ENCODE data around the gene ACACA.
"Not testable (repeated sequence)": the region's sequence is repeated elsewhere in the genome, so short reads cannot be mapped to it uniquely, and the experiment has no call there.

Gene ACACA

GRCh38 chr17:37392024-37392590 is 14.5 kb downstream of the ACACA start:
- no peak for DNase-seq

DNA sequence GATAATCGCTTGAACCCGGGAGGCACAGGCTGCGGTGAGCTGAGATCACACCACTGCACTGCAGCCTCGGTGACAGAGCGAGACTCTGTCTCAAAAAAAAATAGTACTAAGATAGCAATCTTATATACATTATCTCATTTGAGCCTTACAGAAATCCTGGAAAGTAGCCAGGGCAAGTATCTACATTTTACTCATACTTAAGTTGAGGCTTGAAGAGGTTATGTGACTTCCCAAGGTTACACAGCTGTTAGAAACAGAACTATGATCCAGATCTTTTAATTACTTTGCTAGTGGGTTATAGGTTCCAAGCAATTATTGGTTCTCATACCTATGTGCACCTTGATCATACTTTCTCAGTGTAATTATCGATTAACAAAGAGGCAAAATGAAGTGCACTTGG is 15.5 kb downstream of the ACACA start:
- DNase-seq: no peak

DNA sequence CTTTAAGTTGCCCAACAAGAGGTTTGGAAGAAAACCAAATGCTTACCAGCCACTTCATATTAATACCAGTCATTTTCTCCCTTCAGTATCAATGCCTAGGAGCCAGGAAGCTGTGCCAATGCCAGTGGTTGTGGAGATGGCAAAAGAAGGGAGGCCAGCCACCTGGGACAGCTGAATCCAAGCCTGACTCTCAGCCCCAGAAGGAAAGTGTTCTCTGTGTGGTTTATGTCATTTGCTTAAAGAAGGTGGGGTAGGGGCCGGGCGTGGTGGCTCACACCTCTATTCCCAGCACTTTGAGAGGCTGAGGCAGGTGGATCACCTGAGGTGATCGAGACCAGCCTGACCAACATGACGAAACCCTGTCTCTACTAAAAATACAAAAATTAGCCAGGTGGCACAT is 17.5 kb downstream of the ACACA start:
- DNase-seq: no peak

DNA sequence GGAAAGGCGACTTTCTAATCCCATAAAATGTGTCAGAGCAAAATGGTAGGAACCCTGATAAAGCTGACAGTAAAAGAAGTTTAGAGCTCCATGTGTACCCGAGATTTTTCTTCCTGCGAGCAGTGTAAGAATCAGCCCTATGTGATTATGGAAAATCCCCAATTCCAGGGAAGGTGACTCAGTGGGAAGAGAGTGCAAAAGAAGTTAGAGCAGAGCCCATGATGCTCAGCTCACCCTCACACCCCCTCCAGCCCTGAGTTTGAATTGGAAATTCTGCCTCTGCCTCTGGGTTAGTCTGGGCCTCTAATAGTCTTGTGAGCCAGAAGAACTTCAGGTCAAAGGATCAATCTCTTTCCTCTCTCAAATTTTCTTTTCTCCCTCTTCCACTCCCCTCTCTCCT is 18.4 kb downstream of the ACACA start:
- no peak for DNase-seq

GRCh38 chr17:37386462-37386861 is 20.2 kb downstream of the ACACA start:
- no peak for DNase-seq

GRCh38 chr17:37385474-37385990 is 21.1 kb downstream of the ACACA start:
- no peak for DNase-seq

DNA sequence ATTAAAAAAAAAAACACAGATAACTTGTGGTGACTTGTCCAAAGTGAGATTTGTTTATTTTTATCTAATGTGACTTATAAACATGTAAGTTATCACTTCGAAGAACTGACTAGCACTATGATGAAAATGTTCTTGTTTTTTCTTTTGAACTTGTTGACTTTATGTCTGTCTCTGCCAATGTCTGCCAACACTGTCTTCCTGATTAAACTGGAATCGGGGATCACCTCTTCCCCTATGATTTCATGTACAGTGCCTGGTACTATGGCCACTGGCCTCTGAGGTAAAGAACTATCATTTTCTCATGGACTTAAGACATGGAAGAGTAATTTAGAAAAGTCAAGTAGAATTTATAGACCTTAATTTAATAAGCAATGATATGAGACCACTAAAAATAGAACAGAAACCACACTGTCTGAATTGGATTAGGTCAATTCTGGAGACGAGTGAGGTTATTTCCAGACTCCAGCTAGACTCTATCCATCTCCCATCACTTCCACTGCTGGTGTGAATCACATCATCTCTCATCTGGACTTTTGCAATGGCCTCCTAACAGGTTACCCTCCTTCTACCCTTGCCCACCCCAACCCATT is 22.0 kb downstream of the ACACA start:
- no peak for DNase-seq

GRCh38 chr17:37382056-37382455 is 24.6 kb downstream of the ACACA start:
- no peak for DNase-seq

DNA sequence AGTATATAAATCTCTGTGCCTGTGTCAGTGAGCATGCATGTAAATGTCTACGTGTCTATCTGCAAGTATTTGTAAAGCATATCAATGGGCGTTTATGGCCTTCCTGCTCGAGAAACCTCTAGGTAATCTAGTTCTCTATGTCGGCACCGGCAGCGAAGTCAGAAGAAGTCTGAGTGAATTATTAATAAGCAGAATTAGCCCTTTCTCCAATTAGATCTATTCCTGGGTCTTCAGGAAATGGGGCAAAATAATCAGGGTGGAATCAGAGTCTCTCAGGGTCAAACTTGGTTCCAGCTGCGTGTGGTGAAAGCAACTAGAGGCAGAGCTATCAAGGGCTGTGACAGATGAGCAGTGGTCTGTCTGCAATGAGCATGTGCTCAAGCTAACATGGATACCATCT is 30.9 kb downstream of the ACACA start, which contains the start of gene C17orf78:
C17orf78 (plus strand) TSS at position 280 of the 400 bp plus-strand sequence; CDS start at position 388, 108 bp downstream.
- no peak for DNase-seq

DNA sequence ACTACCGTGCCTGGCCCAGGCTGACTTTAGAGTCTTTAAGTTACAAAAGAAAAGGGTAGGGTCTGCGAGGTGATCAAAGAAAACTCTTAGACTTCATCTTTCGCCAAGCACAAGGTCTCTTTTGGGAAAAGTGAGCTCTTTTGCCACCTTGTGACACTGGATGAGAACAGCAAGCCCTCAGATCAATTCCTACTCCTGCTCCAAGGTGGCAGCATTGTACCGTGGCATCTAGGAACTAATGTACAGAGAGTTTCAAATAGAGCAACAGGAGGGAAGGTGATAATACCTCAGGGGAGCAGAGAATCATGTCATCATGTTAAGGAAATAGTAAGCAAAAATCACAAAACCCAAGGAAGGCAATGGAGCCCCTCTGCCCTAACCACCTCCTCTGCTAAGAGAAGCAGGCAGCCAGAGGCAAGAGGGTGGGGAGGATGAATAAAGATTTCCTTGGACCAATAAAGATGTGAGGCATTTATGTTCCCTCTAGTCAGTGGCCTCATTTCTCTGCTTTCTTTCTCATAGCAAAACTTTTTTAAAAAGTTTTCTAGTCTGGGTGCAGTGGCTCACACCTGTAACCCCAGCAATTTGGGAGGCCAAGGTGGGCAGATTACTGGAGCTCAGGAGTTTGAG is 33.0 kb downstream of the ACACA start:
- peak; percentile 71 for DNase-seq

GRCh38 chr17:37368577-37368976 is 38.1 kb downstream of the ACACA start:
- no peak for DNase-seq

DNA sequence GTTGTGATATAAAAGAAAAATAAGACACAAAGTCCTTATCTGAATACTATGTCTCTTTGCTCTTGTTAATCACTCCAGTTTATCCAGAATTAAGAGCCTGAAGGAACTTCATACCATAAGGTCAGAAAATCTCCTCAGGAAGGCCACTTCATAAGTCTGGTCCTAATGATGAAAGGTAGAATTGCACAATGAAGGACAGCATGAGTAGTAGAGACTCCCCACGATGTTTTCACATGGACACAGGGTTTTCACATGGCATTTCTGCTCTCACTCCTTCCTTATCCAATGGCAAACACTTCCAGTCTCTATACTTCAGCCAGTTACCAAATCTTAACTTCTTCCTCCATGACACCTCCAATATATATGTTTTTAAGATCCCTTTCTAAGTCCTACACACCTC is 41.0 kb downstream of the ACACA start:
- DNase-seq: no peak

GRCh38 chr17:37361543-37361942 is 45.1 kb downstream of the ACACA start:
- no peak for DNase-seq

DNA sequence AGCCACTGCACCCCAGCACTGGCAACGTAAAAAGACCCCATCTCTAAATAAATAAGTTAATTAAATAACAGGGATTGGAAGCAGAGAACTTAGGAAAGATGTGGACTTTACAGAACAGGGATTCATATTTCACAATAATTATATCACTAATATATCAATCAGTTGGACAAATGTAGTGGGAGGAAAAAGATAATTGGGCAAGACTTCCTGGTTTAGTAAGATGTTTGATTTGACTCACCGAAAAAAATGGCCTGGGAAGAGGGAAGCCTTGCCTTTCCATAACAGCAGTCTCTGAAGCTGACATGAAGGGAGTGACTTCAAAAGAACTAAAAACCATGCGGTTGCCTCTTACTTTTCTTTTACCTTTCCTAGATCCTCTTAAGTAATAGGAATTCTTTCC is 46.0 kb downstream of the ACACA start:
- no peak for DNase-seq

DNA sequence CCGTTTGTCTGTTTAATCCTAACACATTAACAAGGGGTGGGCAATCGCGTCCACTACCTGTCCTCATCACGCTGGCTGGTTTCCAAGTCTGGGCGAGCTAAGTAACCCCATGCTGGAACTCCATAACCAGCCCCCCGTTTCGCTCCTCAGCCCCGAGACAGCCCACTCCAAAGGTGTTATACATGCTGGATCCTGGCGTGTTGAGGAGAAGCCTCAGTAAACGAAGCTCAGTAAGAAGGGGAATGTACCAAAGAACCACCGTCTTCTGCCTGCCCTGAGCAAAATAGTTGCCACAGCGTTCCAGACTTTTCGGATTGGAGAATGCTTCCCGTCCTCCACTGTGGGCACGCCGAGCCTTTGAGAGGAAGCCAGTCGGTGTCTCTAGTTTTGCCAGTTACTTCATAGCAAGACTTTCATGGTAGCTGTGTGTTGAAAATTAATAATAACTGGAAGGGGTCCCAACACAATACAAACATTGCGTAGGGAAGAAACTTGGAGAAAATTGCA is 46.9 kb downstream of the ACACA start:
- DNase-seq: no peak

- DNase-seq: peak; percentile 96
Measured at GRCh38 chr17:37358830-37359681, 47.6 kb downstream of the ACACA start.

GRCh38 chr17:37358098-37358829 is 48.4 kb downstream of the ACACA start:
- peak; percentile 77 for DNase-seq

DNA sequence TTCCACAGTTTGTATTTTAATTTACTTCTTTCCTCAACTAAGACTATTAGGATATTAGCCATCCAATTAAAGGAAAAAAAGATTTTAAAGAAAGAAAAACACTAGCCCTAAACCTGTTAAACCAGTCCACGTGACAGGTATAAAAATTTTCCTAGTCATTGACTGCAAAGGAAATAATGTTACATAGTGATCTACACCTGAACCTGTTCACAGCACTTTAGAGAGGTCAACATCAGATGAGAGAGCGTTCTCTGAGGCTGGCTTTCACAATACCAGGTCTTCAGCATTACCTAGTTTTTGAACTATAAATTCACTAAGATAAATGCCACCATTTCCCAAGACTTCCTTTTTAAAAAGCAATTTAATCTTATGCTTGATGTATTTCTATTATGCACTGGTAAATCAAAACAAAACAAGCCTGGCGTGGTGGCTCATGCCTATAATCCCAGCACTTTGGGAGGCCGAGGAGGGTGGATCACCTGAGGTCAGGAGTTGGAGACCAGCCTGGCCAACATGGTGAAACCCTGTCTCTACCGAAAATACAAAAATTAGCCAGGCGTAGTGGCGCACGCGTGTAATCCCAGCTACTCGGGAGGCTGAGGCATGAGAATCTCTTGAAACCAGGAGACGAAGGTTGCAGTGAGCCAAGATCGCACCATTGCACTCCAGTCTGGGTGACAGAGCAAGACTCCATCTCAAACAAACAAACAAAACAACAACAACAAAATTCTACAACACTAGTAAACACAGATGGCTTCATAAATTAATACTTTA is 49.7 kb downstream of the ACACA start:
- DNase-seq: not testable (repeated sequence)

DNA sequence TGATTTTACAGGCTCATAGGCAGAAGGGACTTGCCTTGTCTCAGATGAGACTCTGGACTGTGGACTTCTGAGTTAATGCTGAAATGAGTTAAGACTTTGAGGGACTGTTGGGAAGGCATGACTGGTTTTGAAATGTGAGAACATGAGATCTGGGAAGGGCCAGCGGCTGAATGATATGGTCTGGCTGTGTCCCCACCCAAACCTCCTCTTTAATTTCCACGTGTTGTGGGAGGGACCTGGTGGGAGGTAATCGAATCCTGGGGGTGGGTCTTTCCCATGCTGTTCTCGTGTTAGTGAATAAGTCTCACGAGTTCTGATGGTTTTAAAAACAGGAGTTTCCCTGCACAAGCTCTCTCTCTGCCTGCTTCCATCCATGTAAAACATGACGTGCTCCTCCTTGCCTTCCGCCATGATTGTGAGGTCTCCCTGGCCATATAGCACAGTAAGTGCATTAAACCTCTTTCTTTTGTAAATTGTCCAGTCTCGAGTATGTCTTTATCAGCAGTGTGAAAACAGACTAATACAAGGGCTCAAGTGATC is 59.7 kb downstream of the ACACA start:
- DNase-seq: not testable (repeated sequence)

DNA sequence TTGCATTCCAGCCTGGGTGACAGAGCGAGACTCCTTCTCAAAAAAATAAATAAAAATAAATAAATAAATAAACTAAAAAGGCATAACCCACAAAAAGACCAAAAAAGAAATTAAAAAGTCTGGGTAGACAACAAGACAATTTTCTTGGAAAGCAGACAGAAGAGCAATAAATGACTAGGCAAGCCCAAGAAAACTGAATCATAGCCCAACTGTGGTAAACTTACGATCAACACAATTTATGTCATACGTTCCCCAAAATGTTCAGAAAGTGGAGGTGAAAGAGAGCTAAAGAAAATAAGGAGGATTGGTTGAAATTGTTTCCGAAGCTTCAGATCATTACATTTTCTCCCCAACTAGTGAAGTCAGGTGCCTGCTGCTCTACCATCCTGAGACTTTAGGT is 62.1 kb downstream of the ACACA start:
- DNase-seq: no peak

DNA sequence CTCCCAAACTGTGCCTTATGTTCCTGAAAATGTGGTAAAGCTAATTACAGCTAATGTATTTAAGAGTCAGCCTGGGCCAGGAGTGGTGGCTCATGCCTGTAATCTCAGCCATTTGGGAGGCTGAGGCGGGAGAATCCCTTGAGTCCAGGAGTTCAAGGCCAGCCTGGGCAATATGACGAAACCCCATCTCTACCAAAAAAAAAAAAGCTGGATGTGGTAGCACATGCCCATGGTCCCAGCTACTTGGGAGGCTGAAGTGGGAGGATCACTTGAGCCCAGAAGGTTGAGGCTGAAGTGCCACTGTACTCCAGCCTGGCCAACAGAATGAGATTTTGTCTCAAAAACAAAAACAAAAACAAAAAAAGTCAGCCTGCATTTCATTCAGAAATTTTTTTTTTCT is 64.0 kb downstream of the ACACA start:
- no peak for DNase-seq
